CD4-positive, alpha-beta T cell treated with Interleukin-1 beta for 1 hour (primary cell): ENCODE results near the gene HOXC5.
"Not testable (repeated sequence)": the region's sequence is repeated elsewhere in the genome, so short reads cannot be mapped to it uniquely, and the experiment has no call there.

ENCODE experiments used
- DNase-seq, 2 donors: peaks; one replicate each; pipeline ENCODE4 v3.0.0-alpha.2; 2020 to 2022

Gene HOXC5

DNA sequence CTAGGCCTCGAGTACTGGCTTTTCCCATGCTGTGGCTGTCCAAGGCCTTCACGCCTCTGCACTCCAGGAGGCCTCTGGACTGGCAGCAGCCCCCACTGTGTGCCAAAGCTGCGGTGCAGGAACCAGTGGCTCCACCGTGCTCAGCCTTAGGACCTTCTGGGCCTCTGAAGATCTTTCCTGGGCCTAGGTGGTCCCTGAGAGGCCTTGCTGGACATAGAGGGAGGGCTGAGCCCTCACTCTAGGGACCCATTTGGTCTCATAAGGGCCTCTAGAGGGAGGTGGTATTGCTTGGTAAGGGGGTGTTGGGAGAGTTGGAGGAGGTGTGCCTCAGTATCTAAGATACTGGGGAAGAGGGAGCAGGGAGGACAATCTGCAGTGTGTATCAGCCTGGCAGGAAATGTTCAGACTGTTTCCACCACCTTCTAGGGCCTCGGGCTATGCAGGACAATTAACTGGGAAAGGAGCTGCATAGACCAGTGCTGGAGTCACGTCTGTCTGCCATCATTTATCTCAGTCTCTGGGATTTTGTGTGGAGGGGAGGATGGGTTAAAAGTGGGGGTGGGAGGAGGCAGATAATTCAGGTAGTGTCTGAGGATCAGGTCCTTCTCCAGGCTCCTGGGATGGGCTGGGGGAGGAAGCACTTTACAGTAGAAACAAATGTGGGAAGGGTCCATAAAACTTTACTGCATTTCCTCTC is 2.9 kb downstream of the HOXC5 start:
- DNase-seq: no peak

DNA sequence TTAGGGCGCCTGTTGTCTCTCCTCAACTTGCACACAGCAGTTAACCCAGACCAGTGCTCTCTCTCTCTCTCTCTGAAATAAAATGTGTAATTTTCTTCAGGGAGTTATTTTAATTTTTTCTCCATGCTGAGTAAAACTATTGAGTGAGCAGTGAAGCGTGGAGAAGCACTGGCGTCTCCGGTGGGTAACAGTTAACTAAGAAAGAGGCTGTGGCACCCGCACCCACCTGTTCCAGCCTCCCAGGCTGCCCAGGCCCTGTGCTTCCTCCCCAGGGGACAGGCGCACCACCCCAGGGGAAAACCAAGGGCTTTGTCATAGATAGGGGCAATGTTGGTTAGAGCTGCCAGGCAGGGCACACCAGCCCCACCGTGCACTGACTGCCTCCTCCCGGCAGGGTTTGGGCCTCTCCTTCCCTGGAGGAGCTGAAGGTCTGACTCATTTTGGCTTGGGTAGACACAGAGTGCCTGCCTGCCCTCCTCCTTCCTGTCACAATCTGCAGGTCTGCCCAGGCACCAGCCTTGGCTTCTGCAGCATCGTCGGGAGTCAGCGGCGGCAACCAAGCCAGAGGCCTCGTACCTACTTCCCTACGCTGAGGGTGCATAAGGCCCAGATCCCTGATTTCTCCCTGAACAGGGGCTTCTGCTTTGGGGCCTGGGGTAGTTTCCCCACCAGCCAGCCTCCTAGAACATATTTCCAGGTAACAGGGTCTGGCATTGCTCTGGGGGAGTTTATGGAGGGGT is 3.9 kb downstream of the HOXC5 start:
- no peak for DNase-seq

DNA sequence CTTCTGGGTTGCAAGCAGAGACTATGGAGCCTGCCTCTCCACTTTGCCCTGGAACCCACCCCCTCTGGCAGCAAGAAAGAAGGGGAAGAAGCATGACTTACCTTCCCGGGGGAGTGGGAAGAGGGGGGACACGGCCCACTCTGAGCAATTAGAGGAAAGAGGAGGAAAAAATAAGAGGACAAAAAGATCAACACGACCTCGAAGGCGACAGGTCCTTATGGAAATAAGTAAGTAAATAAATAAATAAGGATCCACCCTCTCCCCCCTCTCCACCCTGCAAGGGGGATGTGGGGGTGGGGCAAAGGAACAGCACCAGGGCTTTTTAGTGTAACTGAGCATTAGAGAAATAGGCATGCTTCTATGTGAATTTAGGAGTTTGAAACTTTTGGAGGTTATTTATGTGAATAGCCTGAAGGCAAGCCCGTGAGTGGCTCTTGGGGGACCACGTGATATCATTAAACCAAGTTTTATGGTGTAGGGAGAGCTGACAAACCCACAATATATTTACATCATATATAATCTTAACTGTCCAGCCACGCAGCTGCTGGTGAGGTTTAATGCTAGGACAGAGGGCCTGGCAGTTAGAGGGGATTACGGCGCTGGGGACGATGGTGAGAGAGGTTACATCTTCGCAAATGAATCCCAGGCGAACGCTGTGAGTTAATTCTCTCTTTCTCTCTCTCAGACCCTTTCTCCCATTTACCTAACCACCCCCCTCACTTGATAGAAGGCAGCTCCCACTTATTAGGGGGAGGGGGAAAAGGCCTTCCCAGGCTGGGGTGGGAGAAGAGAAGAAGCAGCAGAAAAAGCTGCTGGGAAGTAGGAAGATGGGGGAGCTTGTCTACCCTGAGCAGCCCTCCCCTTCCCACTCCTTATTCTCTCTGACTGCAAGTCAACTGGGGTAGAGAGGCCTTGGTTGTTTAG is 4.8 kb downstream of the HOXC5 start:
- no peak for DNase-seq

DNA sequence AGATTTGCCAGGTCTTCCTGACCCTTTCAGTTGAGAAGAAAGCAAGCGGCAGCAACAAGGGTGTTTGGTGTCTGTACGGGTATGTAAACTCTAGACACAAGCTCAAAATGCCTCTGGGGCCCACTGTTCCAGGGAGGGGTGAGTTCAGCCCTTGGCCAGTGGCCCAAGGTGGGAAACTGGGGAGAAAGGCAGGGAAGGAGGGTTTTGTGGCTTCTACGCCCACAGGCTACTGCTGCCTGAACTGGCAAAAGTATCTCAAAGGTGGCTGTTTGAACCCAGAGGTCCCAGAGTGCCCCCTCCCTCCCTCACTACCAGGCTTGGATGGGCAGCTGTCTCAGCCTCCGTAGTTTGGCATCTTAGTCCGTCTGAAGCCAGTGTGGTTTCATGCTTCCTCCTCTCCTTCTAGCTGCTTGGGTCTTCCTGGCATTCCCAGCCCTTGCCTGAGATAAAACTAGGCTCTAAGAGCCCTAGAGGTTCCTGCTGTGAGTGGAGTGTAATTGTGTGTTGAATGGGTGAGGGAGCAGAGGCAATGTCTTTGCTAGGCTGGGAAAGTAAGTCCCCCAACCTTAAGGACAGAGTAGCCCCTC is 5.5 kb downstream of the HOXC5 start:
- no peak for DNase-seq

DNA sequence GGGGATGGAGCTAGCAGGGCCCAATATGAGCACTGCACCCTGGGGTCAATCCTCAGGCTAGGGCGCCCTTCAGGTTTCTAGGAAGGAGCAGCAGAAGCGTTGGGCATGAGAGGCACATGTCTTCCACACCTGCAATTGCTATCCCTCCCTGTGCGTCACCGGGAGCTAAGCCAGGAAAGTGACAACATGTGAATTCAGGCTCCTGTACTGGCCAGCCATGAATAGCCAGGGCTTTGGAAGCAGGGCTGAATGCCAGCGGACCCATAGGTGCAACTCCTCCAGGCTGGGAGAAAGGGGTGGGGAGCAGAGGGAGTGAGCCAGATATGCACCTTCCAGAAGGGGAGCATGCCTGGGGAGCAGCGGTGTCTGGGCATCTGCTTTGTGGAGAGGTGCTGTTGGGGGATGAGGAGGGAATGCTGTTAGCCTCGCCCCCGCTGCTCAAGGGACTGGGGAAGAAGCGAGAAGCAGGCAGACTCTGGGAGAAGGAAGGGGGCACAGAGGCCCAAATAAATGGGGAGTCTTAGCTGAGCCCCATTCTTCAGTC is 6.1 kb downstream of the HOXC5 start:
- no peak for DNase-seq

DNA sequence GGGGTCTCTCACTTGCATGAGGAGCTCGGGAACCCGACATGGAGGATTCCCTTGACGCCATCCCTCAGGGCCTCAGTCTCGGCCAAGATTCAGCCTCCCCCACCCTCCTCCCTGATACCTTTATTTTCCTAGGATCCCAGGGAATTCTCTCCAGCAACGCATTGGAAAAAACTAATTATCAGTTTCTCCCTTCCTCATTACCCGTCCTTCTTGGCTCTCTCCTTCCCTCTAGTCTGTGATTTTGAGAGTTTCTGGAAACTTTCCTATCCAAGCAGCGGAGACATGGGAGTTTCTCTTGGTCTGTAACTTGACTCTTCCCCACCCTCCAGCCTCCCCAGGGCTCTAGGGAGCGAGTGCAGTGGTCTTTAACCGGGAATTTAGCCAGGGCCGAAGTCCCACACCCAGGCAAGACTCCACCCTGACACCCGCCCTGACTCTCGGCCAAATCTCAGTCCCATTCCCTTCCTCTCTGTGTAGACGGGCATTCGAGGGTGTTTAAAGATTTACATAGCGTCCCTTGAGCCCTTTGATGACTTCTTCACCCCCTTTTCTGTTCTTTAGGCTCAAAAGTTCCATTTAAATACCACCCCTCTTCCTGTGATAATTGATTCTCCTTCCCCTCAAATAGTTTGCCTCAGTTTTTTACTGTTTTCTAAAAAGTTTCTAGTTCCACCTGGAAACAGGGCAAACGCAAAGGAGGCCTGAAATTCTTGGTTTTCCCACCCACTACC is 6.7 kb downstream of the HOXC5 start:
- no peak for DNase-seq

DNA sequence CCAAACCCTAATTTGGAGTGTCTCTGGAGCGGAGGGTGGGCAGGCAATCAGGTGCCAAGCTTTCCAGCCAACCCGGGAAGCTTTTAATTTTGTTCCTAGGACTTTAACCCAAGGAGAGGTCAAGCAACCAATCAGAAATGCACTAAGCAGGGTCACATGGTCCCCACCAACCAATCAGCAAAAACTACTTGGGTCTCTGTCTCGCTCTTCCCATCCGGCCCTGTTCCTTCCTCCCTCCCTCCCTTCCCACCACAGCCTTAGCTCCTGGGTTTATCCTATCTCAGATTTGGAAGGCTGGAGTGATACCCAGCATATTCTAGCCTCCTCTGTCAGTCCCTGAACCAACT is 7.3 kb downstream of the HOXC5 start:
- DNase-seq: no peak

DNA sequence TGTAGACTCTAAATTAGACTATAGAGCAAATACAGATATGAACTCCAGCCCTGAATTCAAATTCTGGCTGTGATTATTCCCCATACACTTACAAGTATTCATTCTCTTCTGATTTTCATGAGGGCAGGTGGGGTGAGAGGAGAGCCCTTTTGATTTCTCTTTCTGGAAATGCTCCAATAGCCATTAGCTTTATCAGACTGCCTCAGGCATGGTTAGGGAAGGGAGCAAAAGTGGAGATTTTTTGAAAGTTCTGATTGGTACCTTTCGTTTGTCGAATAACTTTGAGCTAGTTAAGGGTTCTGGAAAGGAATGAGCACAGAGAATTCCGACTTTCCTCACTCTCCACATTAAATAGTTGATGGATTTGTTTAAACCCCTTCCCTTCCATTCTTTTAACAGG is 7.8 kb downstream of the HOXC5 start:
- no peak for DNase-seq

DNA sequence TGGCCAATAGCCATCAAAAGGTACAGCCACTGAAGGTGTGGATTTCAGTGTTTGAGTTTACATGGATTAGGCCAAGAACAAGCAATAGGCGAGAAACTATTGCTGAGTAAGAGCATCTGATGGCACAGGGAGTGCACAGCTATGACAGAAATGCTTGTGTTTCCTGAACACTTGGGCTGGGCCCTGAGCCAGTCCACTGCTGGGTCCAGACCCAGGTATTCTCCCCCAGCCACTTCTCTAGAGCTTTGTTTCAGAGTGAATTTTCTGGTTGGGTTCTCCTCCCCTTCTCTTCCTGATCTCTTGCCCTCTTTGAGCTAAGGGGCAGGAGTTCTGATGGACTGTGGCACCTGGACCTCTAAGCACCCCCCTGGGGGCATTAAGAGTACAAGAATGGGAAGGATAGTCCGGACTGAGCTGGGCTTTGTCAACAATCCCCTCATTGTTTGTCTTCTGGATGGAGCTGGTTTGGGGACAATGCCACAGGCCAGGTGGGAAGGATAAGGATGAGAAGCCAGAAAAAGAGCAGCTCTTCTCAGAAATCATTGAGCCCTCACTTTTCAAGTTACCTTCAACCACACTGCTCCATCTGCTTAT is 8.3 kb downstream of the HOXC5 start:
- no peak for DNase-seq

DNA sequence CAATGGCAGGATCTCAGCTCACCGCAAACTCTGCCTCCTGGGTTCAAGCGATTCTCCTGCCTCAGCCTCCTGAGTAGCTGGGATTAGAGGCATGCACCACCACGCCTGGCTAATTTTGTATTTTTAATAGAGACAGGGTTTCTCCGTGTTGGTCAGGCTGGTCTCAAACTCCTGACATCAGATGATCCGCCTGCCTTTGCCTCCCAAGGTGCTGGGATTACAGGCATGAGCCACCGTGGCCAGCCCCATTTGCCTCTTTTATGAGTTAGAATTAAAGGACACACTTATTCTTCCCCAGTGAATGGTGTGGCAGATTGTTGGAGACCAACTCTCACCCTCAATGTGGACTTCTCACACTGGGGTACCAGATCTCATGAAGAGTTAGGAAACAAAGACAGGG is 9.2 kb downstream of the HOXC5 start:
- not testable (repeated sequence) for DNase-seq

DNA sequence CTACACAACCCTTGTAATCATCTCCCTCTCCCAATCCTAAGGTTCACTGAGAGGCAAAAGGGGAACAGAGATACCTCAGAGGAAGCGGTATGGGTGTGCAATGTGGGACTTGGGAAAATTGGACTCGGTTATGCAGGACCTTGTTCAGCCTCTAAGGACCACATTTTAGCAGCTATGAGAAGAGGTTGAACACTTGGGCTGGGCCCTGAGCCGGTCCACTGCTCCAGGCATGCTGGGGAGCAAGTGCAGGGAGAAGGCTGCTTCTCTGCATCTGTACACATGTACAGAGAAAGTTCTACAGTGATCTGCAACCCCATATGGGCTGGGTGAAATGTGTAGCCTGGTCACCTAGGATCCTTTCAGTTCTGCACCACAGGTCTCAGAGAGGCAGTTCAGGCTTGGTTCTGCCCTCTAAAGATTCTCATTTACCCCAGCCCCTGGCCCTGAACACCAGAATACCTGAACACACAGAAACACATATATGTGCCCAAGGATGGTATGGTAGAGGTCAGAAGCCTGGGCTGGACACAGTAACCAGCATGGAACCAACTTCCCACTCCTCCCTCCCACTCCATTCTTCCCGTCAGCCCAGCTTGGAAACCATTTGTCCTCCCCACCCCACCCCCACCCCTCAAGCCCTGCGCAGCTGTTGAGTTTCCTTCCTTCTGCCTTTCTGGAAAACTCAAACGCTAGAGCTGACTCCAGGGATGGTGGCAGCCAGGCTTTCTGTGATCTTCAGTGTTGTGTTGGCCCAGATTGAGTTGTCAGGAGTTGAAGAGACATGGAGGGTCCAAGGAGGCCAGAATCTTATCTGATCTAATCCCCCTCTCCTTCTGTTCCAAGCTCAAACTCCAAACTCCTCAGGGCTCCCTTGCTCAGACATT is 10.4 kb downstream of the HOXC5 start:
- no peak for DNase-seq

DNA sequence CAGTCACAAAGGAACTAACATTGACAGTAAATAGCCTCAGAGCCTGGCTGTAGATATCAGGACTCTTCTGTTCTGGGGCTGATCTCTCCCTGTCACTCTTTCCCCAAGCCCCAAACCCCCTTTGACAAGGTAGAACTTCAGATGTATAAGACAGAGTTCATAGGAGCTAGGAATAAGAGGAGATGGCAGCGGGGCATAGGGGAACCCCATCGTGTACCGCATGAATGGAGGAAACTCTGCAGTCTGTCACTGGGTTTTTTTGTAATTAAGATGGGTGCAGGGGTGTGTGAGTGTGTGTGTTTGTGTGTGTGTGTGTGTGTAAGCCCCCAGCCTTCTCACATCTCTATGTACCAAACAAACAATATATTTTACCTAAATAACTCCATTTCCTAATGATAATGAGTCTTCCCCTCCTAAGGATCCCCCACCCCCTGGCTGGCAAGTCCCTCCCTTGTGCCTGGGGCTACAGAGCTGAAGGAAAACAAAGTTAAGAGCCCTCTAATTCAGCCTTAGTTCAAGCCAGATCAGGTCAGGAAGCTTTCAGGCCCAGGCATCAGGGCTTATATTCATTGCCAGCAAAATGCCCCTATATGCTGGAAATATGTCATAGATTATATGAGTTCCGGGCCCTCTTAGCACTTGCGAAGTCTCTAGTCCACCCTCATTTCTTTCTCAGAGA is 11.7 kb downstream of the HOXC5 start:
- no peak for DNase-seq

DNA sequence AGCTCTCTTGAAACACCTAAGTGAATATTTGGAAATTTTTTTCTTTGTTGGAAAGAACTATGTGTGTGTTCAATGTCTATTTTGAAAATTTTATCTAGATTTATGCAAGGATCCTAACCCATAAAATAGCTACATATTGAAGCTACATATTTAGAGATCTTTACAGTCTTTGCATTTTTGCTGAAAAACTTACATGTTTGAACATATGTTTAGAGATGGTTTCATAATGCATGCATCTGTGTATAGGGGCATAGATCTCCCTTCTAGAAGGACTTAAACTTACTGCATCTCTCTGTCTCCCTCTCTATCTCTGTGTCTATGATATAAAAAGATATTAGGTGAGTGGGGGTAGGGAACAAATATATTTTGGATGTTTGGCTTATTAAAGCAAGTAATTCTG is 12.6 kb downstream of the HOXC5 start:
- no peak for DNase-seq

DNA sequence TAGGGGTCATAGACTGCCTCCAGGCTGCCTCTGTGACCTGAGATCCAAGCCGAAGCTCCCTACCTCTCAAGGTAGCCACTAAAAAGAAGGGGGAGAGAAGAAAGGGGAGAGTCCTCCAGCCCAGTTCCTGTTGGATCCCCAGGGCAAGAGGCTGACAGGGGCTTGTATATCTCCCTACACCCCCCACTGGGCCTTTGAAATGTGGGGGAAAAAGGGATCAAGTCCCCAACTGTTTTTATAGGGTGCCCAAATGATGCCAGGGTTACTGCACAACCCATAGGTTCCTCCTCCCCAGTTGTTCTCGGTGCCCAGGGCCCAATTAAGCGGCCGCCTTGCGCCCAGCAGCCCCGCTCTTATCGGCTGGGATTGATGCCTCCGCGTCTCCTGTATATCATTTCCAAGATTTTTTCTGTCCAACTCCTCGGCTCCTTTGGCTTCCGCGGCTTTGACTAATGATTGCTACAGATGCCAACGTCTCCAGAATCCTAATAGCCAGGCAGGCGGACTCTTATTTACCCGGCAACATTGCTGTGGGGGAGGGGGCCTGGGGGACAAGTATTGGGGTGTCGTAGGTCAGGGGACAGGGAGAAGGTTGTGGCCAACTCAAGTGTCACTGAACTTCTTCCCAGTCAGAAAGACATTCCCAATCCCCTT is 13.1 kb downstream of the HOXC5 start:
- DNase-seq: no peak

DNA sequence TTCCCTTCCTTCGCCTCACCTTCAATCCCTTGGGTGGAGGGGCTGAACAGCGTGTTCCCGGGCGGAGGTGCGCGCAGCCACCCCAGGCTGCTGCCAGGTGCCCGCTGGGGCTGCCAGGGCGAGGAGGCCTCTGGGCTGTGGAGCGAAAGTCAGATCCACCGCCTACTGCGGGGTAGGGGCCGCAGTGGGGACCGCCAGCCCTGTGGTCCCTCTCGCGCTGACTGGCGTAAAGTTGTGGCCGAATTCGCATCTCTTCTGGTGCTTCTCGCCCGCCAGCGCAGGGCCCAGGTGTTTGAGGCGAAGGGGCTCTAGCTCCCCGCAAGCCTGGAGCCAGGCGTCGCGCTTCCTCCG is 13.9 kb downstream of the HOXC5 start:
- DNase-seq: no peak

DNA sequence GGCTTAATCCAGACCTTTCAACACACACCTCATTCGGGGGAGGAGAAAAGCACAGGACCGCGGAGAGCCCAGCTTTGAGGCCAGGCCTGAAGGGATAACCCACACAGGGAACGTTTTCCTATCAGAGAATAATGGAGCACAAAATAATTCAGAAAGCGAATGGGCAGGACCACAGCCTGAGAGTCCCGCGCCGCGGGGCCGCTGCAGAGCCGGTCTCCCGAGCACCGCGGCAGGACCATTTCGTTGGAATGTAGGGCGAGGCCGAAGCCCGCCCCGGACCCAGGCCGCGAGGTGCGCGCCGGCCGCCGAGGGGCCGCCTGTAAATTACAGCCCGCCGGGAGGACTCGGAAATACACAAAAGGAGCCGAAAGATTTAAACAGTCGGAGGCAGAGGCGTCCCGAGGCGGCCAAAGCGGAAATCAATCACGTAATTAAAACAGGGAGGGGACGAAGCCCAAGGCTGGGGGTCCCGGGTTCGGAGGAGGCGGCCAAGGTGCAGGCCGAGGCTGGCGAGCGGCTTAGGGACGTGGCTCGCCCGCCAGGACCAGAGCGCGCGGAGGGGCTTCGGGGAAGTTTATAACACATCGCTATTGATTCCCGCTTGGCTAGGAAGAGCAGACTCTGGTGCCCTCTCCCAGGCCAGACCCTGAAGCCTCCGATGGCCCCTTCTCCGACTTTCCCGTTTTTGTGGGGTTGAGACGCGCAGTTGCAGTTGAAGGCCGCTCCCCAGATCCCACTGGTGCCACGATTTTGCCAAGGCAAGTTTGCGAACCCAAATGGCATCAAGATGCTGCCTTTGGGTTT is 14.5 kb downstream of the HOXC5 start:
- DNase-seq: no peak

DNA sequence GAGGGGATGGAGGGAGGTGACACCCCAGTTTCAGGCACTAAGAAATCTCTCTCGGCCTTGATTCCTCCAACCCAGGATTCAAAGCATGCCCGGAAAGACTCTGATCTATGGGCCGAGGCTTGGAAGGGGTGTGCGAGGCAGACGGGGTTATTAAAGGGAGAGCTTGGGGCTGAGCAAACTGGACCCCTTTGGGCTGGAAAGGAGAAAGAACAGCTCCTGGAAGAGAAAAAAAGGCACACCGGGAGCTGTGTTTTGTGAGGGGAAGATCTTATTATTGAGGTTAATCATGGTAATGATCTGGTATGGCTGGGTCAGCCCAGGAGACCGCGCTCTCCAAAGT is 15.1 kb downstream of the HOXC5 start:
- no peak for DNase-seq

DNA sequence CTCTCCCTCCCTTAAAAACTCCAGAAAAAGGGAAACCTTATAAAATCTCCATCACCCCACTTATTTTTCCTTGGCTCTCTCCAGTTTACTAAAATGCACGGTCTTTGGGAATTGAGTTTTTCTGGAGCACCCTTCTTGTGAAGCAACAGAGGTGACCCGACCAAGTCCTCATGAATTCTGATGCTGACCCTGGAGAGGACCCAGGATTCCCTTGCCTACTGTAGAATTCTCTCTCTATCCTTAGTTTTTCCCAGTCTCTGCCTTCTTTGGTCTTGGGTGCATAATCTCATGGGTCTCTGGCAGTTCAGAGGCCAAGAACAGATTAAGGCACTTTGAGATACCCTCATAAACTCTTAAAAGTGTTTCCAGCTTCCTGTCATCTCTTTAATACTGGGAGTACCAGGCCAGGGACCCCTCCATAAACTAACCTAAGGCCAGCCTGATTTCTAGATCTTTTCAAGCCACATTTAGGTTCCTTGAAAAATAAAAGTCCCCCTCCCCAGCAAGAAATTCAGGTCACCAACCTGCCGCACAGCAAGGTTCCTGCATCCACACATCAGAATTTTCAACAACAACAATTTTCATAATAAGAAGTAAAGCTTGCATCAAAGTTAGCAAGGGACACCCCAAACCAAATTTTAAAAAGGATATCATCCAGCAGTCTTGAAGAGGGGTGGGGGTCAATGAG is 15.7 kb downstream of the HOXC5 start:
- DNase-seq: no peak
